Upper lobe of left lung (tissue), 6 donors: ENCODE results near the gene HNRNPAB. TPM values are rescaled to one million over a fixed set of nuclear protein-coding genes. Genes with fewer than 3 reads are reported as not detected.

ENCODE experiments used
- ATAC-seq, 2 donors: fragments of 200-7000 bp; cut with Tn5 transposase; one replicate each; pipeline ENCODE4 v1.9.1; 2022; ENCODE audit warnings: mild to moderate bottlenecking in 2 of 2, moderate library complexity in 2 of 2; ENCODE audit not compliant: low FRiP score in 2 of 2
- DNase-seq, 2 donors: peaks; one replicate each; pipeline ENCODE4 v3.0.0-alpha.2; 2019 to 2020
- H3K27ac ChIP-seq, 4 donors: fragments of 200-600 bp; sonication (generic); one replicate each; pipeline ENCODE4 v1.5.1; 2016 to 2019
- H3K27me3 ChIP-seq, 4 donors: fragments of 200-600 bp; sonication (generic); one replicate each; pipeline ENCODE4 v1.5.1; 2017 to 2019
- H3K36me3 ChIP-seq, 4 donors: fragments of 200-600 bp; sonication (generic); one replicate each; pipeline ENCODE4 v1.5.1; 2016 to 2019
- H3K4me1 ChIP-seq, 4 donors: fragments of 200-600 bp; sonication (generic); one replicate each; pipeline ENCODE4 v1.5.1; 2018 to 2019
- H3K4me3 ChIP-seq, 4 donors: fragments of 200-600 bp; sonication (generic); one replicate each; pipeline ENCODE4 v1.5.1; 2017 to 2019; ENCODE audit warnings: mild to moderate bottlenecking in 2 of 4, moderate library complexity in 1 of 4
- H3K9me3 ChIP-seq, 4 donors: fragments of 200-600 bp; sonication (generic); one replicate each; pipeline ENCODE4 v1.5.1; 2018 to 2019
- CTCF ChIP-seq, 6 experiments: fragments of 450-650 bp in 4 of 6; fragments of 200-600 bp in 2 of 6; sonication (generic) in 2 of 6; IDR thresholded peaks; one replicate each; pipeline ENCODE4 v1.5.1; 2016 to 2019; ENCODE audit warnings: antibody characterized with exemption in 6 of 6
- EP300 ChIP-seq, 4 donors: sonication (generic); formaldehyde crosslinking; IDR thresholded peaks; one replicate each; pipeline ENCODE4 v1.5.1; 2017; ENCODE audit warnings: antibody characterized with exemption in 4 of 4, control low read depth in 2 of 4
- POLR2A ChIP-seq, 4 donors: fragments of 450-650 bp; IDR thresholded peaks; one replicate each; pipeline ENCODE4 v1.5.1; 2016 to 2017; ENCODE audit warnings: antibody characterized with exemption in 4 of 4, mild to moderate bottlenecking in 2 of 4
- POLR2AphosphoS5 ChIP-seq, 2 donors: sonication (generic); formaldehyde crosslinking; IDR thresholded peaks; one replicate each; pipeline ENCODE4 v1.5.1; 2017; ENCODE audit warnings: antibody characterized with exemption in 2 of 2
- WGBS, 2 donors: methylation state at CpG; one replicate each; pipeline ENCODE4 v1.1.5; 2017 to 2018; 5-methylcytosine and 5-hydroxymethylcytosine counted together
- total RNA-seq, 6 donors: library from RNA; depleted of rRNA in 4 of 6; stranded (reverse); fragments of >200 nt in 4 of 6; gene quantifications; one replicate each; pipeline versions ENCODE4 v1.1.0 to v1.2.1, GENCODE V29; 2016 to 2021
- donor health status: DM: no; HTN: no; CAD: no; lungs with moderate emphysema.
- donor health status: DM: no; HTN: yes; CAD: no; lungs with severe emphysema.

The HNRNPAB gene
- total RNA-seq, 6 donors from 2014 or later, result 61.8 to 133 (median 97.7) TPM

GRCh38 chr5:178202541-178202940 lies 1.8 kb upstream of the HNRNPAB start:
- no peak for TF ChIP-seq POLR2AphosphoS5 (IDR thresholded peaks at IDR 0.05)
- no peak for TF ChIP-seq EP300 (IDR thresholded peaks at IDR 0.05)
- ATAC-seq (no peak), DNase-seq (no peak)
- 98% methylated on average over 10 of the region's 10 CpGs for WGBS, 2 donors
- Histone ChIP-seq H3K27me3 (no peaks in the 10 kb centered on the region), H3K4me1 (peaks cover 21 to 26% (median 23%) of the 10 kb centered on the region in 4 donors), H3K27ac (no peak overlapping the region), H3K9me3 (no peaks in the 10 kb centered on the region), H3K4me3 (no peak overlapping the region), H3K36me3 (peaks cover 0 to 16% (median 11%) of the 10 kb centered on the region in 4 donors)

GRCh38 chr5:178203670-178204181 lies 607 bp upstream of the HNRNPAB start:
- ATAC-seq, result no peak
- Histone ChIP-seq H3K9me3 (no peaks in the 10 kb centered on the region), H3K27me3 (no peaks in the 10 kb centered on the region), H3K36me3 (peaks cover 0 to 28% (median 21%) of the 10 kb centered on the region in 4 donors), H3K4me1 (peaks cover 26 to 32% (median 29%) of the 10 kb centered on the region in 4 donors), H3K4me3 (peak overlapping the region; percentile 57 to 100 (median 85)), H3K27ac (peak overlapping the region; percentile 89 to 98 (median 94))
- TF ChIP-seq CTCF (IDR thresholded peaks at IDR 0.05), result no peak
- TF ChIP-seq POLR2AphosphoS5 (IDR thresholded peaks at IDR 0.05), result no peak
- no peak for TF ChIP-seq POLR2A (IDR thresholded peaks at IDR 0.05)
- 25 to 27% methylated on average over 29 of the region's 30 CpGs for WGBS, 2 donors
- DNase-seq, result peak in 1 of 2 donors; percentile 88

- ATAC-seq (peak; percentile 77 to 85), DNase-seq (peak; percentile 90 to 95)
- Histone ChIP-seq H3K27ac (peak overlapping the region; percentile 89 to 98 (median 94)), H3K36me3 (peaks cover 14 to 42% (median 36%) of the 10 kb centered on the region in 4 donors), H3K27me3 (no peaks in the 10 kb centered on the region), H3K9me3 (no peaks in the 10 kb centered on the region), H3K4me3 (peak overlapping the region; percentile 53 to 100 (median 85)), H3K4me1 (peaks cover 26 to 32% (median 29%) of the 10 kb centered on the region in 4 donors)
- WGBS, 2 donors, result 0% methylated on average over 1 to 3 of the region's 90 CpGs
- TF ChIP-seq CTCF (IDR thresholded peaks at IDR 0.05) (no peak), POLR2A (IDR thresholded peaks at IDR 0.05) (peak in 1 of 4 donors; percentile 58), POLR2AphosphoS5 (IDR thresholded peaks at IDR 0.05) (peak in 1 of 2 donors; percentile 24), EP300 (IDR thresholded peaks at IDR 0.05) (no peak)
Observed at GRCh38 chr5:178204935-178205748, 809 bp downstream of the HNRNPAB start.

GRCh38 chr5:178205749-178206047 lies 1.4 kb downstream of the HNRNPAB start:
- Histone ChIP-seq H3K27me3 (no peaks in the 10 kb centered on the region), H3K27ac (peak overlapping the region; percentile 89 to 98 (median 94)), H3K4me3 (peak overlapping the region; percentile 53 to 100 (median 85)), H3K36me3 (peaks cover 19 to 47% (median 41%) of the 10 kb centered on the region in 4 donors), H3K9me3 (no peaks in the 10 kb centered on the region), H3K4me1 (peaks cover 26 to 32% (median 29%) of the 10 kb centered on the region in 4 donors)
- ATAC-seq (no peak), DNase-seq (no peak)
- TF ChIP-seq POLR2AphosphoS5 (IDR thresholded peaks at IDR 0.05), result no peak
- no peak for TF ChIP-seq EP300 (IDR thresholded peaks at IDR 0.05)
- TF ChIP-seq POLR2A (IDR thresholded peaks at IDR 0.05), result no peak
- no peak for TF ChIP-seq CTCF (IDR thresholded peaks at IDR 0.05)
- WGBS, 2 donors, result 6 to 12% methylated on average over 5 of the region's 5 CpGs
